HL-60 (cell line): ENCODE results near the gene GAR1.

Source experiments
- DNase-seq, 2 experiments: peaks; one replicate each; pipeline ENCODE4 v3.0.0-alpha.2; 2010 to 2020; ENCODE audit warnings: low read depth in 1 of 2, low spot score in 1 of 2
- H3K27ac ChIP-seq: fragments of 250-450 bp; sonication (Bioruptor Pico); replicated peaks from 2 replicates; pipeline ENCODE4 v1.5.1; 2020; ENCODE audit warnings: mild to moderate bottlenecking, moderate library complexity
- H3K27me3 ChIP-seq: fragments of 250-450 bp; sonication (Bioruptor Pico); 2 replicates; pipeline ENCODE4 v1.5.1; 2021; ENCODE audit warnings: mild to moderate bottlenecking, moderate library complexity; ENCODE audit not compliant: insufficient read depth, poor library complexity, severe bottlenecking
- H3K4me3 ChIP-seq: replicated peaks from 2 replicates; pipeline ENCODE4 v1.5.1; 2011; ENCODE audit warnings: mild to moderate bottlenecking, control low read depth, low read length; ENCODE audit not compliant: insufficient read depth
- CTCF ChIP-seq: IDR thresholded peaks from one replicate; pipeline ENCODE4 v1.5.1; 2011; ENCODE audit warnings: low read length, control low read depth, inconsistent platforms; ENCODE audit not compliant: insufficient read depth
- GABPA ChIP-seq: IDR thresholded peaks from 2 replicates; pipeline ENCODE4 v1.6.1; 2012; ENCODE audit warnings: low read depth
- POLR2AphosphoS5 ChIP-seq: IDR thresholded peaks from 2 replicates; pipeline ENCODE4 v1.6.1; 2012; ENCODE audit warnings: low read depth
- REST ChIP-seq: IDR thresholded peaks from 2 replicates; pipeline ENCODE4 v1.6.1; 2012; ENCODE audit warnings: low read depth; ENCODE audit not compliant: insufficient replicate concordance
- SPI1 ChIP-seq: IDR thresholded peaks from 2 replicates; pipeline ENCODE4 v1.6.1; 2012; ENCODE audit warnings: low read depth, mild to moderate bottlenecking, borderline replicate concordance

Gene GAR1

GRCh38 chr4:109801895-109802319 lies 13.7 kb upstream of the GAR1 start, which contains the start of gene CFI:
Gene CFI, minus strand, starts transcription at chr4:109801999. Its CDS starts 28 bp downstream, at chr4:109801971.
- Histone ChIP-seq H3K27ac (no peak within 1 kb of the TSS), H3K4me3 (no peak within 1 kb of the TSS), H3K27me3 (no peaks in the 10 kb centered on the region)
- no peak for DNase-seq
- TF ChIP-seq POLR2AphosphoS5 (no peak), GABPA (no peak), SPI1 (no peak)

GRCh38 chr4:109803924-109804571 lies 11.5 kb upstream of the GAR1 start:
- no peak overlapping the region for H3K27ac ChIP-seq
- H3K27me3 ChIP-seq = no peaks in the 10 kb centered on the region
- peak in 1 of 2 experiments; percentile 27 for DNase-seq
- no peak overlapping the region for H3K4me3 ChIP-seq
- TF ChIP-seq SPI1 (no peak), CTCF (peak; percentile 33), GABPA (no peak), REST (no peak), POLR2AphosphoS5 (no peak)

- Histone ChIP-seq H3K4me3 (no peak overlapping the region), H3K27ac (no peak overlapping the region), H3K27me3 (no peaks in the 10 kb centered on the region)
- peak; percentile 46 for TF ChIP-seq REST
- no peak for TF ChIP-seq GABPA
- no peak for DNase-seq
Measured at GRCh38 chr4:109809655-109810054, 5.9 kb upstream of the GAR1 start.

GRCh38 chr4:109810552-109811387 lies 4.8 kb upstream of the GAR1 start:
- TF ChIP-seq POLR2AphosphoS5 = no peak
- TF ChIP-seq CTCF = no peak
- TF ChIP-seq SPI1 = no peak
- no peak for TF ChIP-seq REST
- TF ChIP-seq GABPA = no peak
- Histone ChIP-seq H3K4me3 (no peak overlapping the region), H3K27ac (no peak overlapping the region), H3K27me3 (no peaks in the 10 kb centered on the region)
- no peak for DNase-seq
